K562 (cell line): ENCODE data around the gene SH2B2. TPM values are rescaled to one million over a fixed set of nuclear protein-coding genes. Genes with fewer than 3 reads are reported as not detected.
A peak's percentile ranks its signal among the peaks of the same experiment; 100 is the strongest.

Source experiments
- CBFA2T2 ChIP-seq: fragments of 450-650 bp; conservative IDR thresholded peaks from 2 replicates; pipeline ENCODE4 v1.6.1; 2017; ENCODE audit warnings: mild to moderate bottlenecking
- CEBPB ChIP-seq: fragments of 450-650 bp; IDR thresholded peaks from 2 replicates; pipeline ENCODE4 v1.6.1; 2016; ENCODE audit warnings: missing genetic modification characterization, missing compliant biosample characterization
- CHD2 ChIP-seq: IDR thresholded peaks from 2 replicates; pipeline ENCODE4 v1.6.1; 2011; ENCODE audit warnings: low read depth, low read length
- DEAF1 ChIP-seq: fragments of 450-650 bp; formaldehyde crosslinking; IDR thresholded peaks from 2 replicates; pipeline ENCODE4 v1.4.0; 2020; ENCODE audit warnings: mild to moderate bottlenecking, moderate library complexity
- EZH2 ChIP-seq: IDR thresholded peaks from 2 replicates; pipeline ENCODE4 v1.6.1; 2012; ENCODE audit warnings: low read depth, mild to moderate bottlenecking, inconsistent platforms, low read length, borderline replicate concordance
- HMG20A ChIP-seq: fragments of 450-650 bp; formaldehyde crosslinking; conservative IDR thresholded peaks from 2 replicates; pipeline ENCODE4 v1.4.0; 2020; ENCODE audit warnings: mild to moderate bottlenecking, mixed read lengths
- HNRNPLL ChIP-seq: fragments of 200-400 bp; formaldehyde crosslinking; IDR thresholded peaks from 2 replicates; pipeline ENCODE4 v1.6.1; 2017; ENCODE audit warnings: low read length, low read depth, mild to moderate bottlenecking; ENCODE audit not compliant: poor library complexity, severe bottlenecking
- ILF3 ChIP-seq: fragments of 450-650 bp; IDR thresholded peaks from 2 replicates; pipeline ENCODE4 v1.6.1; 2018; ENCODE audit warnings: antibody characterized with exemption, mild to moderate bottlenecking, moderate library complexity, borderline replicate concordance
- MCM2 ChIP-seq: fragments of 450-650 bp; IDR thresholded peaks from 2 replicates; pipeline ENCODE4 v1.6.1; 2017; ENCODE audit warnings: low read depth, mild to moderate bottlenecking
- MEF2A ChIP-seq: IDR thresholded peaks from 2 replicates; pipeline ENCODE4 v1.6.1; 2011; ENCODE audit warnings: low read depth, mild to moderate bottlenecking, low read length, moderate library complexity; ENCODE audit not compliant: control insufficient read depth
- NBN ChIP-seq: fragments of 450-650 bp; IDR thresholded peaks from 2 replicates; pipeline ENCODE4 v1.6.1; 2016; ENCODE audit warnings: low read depth, mild to moderate bottlenecking
- POLR2A ChIP-seq: fragments of 450-650 bp; conservative IDR thresholded peaks from 2 replicates; pipeline ENCODE4 v1.6.1; 2016
- POLR2B ChIP-seq: fragments of 450-650 bp; IDR thresholded peaks from 2 replicates; pipeline ENCODE4 v1.6.1; 2018; ENCODE audit warnings: low read depth; ENCODE audit not compliant: partially characterized antibody
- POLR2G ChIP-seq: fragments of 200-400 bp; formaldehyde crosslinking; IDR thresholded peaks from 2 replicates; pipeline ENCODE4 v1.6.1; 2017; ENCODE audit warnings: low read depth, mild to moderate bottlenecking, antibody characterized with exemption, low read length, moderate library complexity
- RBM34 ChIP-seq: fragments of 200-400 bp; formaldehyde crosslinking; IDR thresholded peaks from 2 replicates; pipeline ENCODE4 v1.6.1; 2018; ENCODE audit warnings: low read length, borderline replicate concordance; ENCODE audit not compliant: insufficient read depth
- SMAD2 ChIP-seq: fragments of 150-350 bp; IDR thresholded peaks from 2 replicates; pipeline ENCODE4 v1.6.1; 2014; ENCODE audit warnings: low read depth, mild to moderate bottlenecking, low read length
- STAT5B ChIP-seq: fragments of 250-450 bp; sonication (Bioruptor Pico); IDR thresholded peaks from 2 replicates; pipeline ENCODE4 v1.8.0; 2021; ENCODE audit warnings: mild to moderate bottlenecking, inconsistent platforms
- TCFL5 ChIP-seq: fragments of 250-450 bp; sonication (Bioruptor Pico); conservative IDR thresholded peaks from 2 replicates; pipeline ENCODE4 v1.6.1; 2021; ENCODE audit warnings: mild to moderate bottlenecking, moderate library complexity, matching md5 sums
- ZNF133 ChIP-seq: fragments of 250-450 bp; sonication (Bioruptor Pico); IDR thresholded peaks from 2 replicates; pipeline ENCODE4 v1.4.0; 2020; ENCODE audit warnings: mild to moderate bottlenecking
- ZNF140 ChIP-seq: fragments of 250-450 bp; sonication (Bioruptor Pico); IDR thresholded peaks from 2 replicates; pipeline ENCODE4 v1.8.0; 2021; ENCODE audit warnings: moderate library complexity, mild to moderate bottlenecking, inconsistent platforms
- ZNF780A ChIP-seq: fragments of 250-450 bp; sonication (Bioruptor Pico); IDR thresholded peaks from 2 replicates; pipeline ENCODE4 v1.5.0; 2021; ENCODE audit warnings: mild to moderate bottlenecking
- ZNF79 ChIP-seq: fragments of 250-450 bp; sonication (Bioruptor Pico); IDR thresholded peaks from 2 replicates; pipeline ENCODE4 v1.4.0; 2020; ENCODE audit warnings: low read depth, mild to moderate bottlenecking, moderate library complexity
- ZNF830 ChIP-seq: fragments of 250-450 bp; sonication (Bioruptor Pico); IDR thresholded peaks from 2 replicates; pipeline ENCODE4 v1.5.0; 2021; ENCODE audit warnings: mild to moderate bottlenecking
- polyA plus RNA-seq, 8 experiments: library from polyadenylated mRNA; depleted of rRNA in 4 of 8; stranded (reverse) in 5 of 8; unstranded in 3 of 8; fragments of >200 nt; fragmentation: Nextera tagmentation in 2 of 8; fragmentation: Illumina TruSeq in 1 of 8; extraction: Ambion mirVana in 2 of 8; extraction: Trizol in 1 of 8; gene quantifications; 2 replicates each; pipeline versions ENCODE4 v1.2.1 to v1.2.3, GENCODE V29; 2011 to 2014; ENCODE audit warnings: inconsistent platforms in 1 of 8, missing spikeins in 1 of 8
- total RNA-seq, 7 experiments: library from RNA; depleted of rRNA in 6 of 7; stranded (reverse); fragments of >200 nt in 6 of 7; fragmentation: Illumina TruSeq in 2 of 7; extraction: Trizol in 2 of 7; gene quantifications; 2 replicates each; pipeline versions ENCODE4 v1.2.1 to v1.2.3, GENCODE V29; 2011 to 2021; ENCODE audit warnings: low replicate concordance in 1 of 7
- TF ChIP-seq, protein P1 (sequence below): fragments of 450-650 bp; IDR thresholded peaks from 2 replicates; pipeline ENCODE4 v1.6.1; 2016; ENCODE audit warnings: missing biosample characterization, missing genetic modification characterization
- TF ChIP-seq, protein P2 (sequence below): fragments of 450-650 bp; formaldehyde crosslinking; conservative IDR thresholded peaks from 2 replicates; pipeline ENCODE4 v1.4.0; 2022; ENCODE audit warnings: mild to moderate bottlenecking, missing genetic modification characterization
- TF ChIP-seq, protein P3 (sequence below): fragments of 450-650 bp; IDR thresholded peaks from 2 replicates; pipeline ENCODE4 v1.6.1; 2016; ENCODE audit warnings: low read depth, mild to moderate bottlenecking, moderate library complexity

The SH2B2 gene
- total and polyA plus RNA-seq, 9 of the 15 experiments (the other 6 are each of a cell fraction or from before 2014, with no cell fraction given): 0.03 to 0.89 (median 0.07) TPM; not detected in 4

- TF ChIP-seq, protein P1, sequence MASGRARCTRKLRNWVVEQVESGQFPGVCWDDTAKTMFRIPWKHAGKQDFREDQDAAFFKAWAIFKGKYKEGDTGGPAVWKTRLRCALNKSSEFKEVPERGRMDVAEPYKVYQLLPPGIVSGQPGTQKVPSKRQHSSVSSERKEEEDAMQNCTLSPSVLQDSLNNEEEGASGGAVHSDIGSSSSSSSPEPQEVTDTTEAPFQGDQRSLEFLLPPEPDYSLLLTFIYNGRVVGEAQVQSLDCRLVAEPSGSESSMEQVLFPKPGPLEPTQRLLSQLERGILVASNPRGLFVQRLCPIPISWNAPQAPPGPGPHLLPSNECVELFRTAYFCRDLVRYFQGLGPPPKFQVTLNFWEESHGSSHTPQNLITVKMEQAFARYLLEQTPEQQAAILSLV: no peak
- TF ChIP-seq, protein P2, sequence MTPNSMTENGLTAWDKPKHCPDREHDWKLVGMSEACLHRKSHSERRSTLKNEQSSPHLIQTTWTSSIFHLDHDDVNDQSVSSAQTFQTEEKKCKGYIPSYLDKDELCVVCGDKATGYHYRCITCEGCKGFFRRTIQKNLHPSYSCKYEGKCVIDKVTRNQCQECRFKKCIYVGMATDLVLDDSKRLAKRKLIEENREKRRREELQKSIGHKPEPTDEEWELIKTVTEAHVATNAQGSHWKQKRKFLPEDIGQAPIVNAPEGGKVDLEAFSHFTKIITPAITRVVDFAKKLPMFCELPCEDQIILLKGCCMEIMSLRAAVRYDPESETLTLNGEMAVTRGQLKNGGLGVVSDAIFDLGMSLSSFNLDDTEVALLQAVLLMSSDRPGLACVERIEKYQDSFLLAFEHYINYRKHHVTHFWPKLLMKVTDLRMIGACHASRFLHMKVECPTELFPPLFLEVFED: no peak
- TF ChIP-seq CBFA2T2 (no peak), RBM34 (no peak; the same call in 1 of the 2 replicates), ZNF830 (CRISPR knock-in tag) (no peak), ZNF140 (CRISPR knock-in tag) (no peak), ILF3 (no peak), HNRNPLL (no peak), CEBPB (peak; percentile 99), CHD2 (no peak), POLR2A (peak; percentile 70), HMG20A (no peak), DEAF1 (CRISPR knock-in tag) (no peak), MEF2A (no peak), ZNF79 (CRISPR knock-in tag) (no peak), POLR2G (peak; percentile 83), ZNF133 (CRISPR knock-in tag) (peak; percentile 12; the same call in 1 of the 2 replicates), TCFL5 (CRISPR knock-in tag) (no peak), NBN (no peak), EZH2 (no peak), STAT5B (no peak), ZNF780A (CRISPR knock-in tag) (no peak), MCM2 (no peak), POLR2B (peak; percentile 47), SMAD2 (no peak)
- TF ChIP-seq, protein P3, sequence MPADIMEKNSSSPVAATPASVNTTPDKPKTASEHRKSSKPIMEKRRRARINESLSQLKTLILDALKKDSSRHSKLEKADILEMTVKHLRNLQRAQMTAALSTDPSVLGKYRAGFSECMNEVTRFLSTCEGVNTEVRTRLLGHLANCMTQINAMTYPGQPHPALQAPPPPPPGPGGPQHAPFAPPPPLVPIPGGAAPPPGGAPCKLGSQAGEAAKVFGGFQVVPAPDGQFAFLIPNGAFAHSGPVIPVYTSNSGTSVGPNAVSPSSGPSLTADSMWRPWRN: no peak
Measured at GRCh38 chr7:102286237-102287110, at the start of gene SH2B2 (continued).
